GM21529 (cell line): Measurements from ENCODE around the gene DGLUCY.
"Not testable (repeated sequence)": the region's sequence is repeated elsewhere in the genome, so short reads cannot be mapped to it uniquely, and the experiment has no call there.

ENCODE experiments used
- ATAC-seq: cut with Tn5 transposase; IDR thresholded peaks from one replicate; pipeline ENCODE4 v1.9.1; 2021; ENCODE audit not compliant: unreplicated experiment

The DGLUCY gene

DNA sequence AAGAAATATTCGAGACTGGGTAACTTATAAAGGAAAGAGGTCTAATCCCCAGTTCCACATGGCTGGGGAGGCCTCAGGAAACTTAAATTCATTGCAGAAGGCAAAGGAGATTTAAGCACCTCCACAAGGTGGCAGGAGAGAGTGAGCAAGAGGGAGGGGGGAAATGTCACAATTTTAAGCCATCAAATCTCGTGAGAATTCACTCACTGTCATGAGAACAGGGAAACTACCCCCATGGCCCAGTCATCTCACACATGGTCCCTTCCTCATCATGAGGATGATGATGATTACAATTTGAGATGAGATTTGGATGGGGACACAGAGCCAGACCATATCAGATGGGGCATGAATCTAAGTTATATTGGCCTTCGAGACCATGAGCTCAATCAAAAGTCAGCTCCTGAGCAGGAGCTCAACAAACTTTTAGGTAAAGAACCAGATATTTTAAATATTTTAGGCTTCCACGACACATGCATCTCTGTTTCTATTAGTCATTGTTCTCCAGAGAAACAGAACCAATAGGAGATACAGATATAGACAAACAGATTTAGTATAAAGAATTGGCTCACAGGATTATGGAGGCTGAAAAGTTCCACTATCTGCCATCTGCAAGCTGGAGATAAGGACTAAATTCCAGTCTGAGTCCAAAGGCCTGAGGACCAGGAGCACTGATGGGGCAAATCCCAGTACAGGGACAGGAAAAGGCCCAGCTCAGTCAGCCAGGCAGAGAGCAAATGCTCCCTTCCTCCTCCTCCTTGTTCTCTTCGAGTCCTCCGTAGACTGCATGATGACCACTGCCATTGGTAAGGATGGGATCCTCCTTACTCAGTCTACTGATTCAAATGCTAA, 24.9 kb downstream of the DGLUCY start:
- no peak for ATAC-seq

GRCh38 chr14:91139776-91140175, 25.9 kb downstream of the DGLUCY start:
- no peak for ATAC-seq

DNA sequence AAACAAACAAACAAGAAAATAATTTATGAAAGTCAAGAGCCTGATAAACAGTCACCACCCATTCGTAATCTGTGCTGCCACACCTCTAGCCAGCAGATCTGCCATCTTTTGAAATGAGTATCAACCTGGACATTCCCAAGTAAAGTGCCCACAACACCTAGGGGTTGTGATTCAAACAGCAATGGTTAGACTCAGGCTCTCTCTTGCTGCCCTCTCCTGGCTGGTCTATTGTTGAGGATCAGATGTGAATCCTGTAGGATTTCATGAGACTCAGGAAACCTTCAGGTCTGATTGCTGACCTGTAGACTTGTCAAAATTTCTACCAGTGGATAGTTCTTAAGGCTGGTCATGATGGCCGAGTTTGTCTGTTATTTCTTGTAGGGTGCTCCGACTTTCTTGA, 26.8 kb downstream of the DGLUCY start:
- no peak for ATAC-seq

DNA sequence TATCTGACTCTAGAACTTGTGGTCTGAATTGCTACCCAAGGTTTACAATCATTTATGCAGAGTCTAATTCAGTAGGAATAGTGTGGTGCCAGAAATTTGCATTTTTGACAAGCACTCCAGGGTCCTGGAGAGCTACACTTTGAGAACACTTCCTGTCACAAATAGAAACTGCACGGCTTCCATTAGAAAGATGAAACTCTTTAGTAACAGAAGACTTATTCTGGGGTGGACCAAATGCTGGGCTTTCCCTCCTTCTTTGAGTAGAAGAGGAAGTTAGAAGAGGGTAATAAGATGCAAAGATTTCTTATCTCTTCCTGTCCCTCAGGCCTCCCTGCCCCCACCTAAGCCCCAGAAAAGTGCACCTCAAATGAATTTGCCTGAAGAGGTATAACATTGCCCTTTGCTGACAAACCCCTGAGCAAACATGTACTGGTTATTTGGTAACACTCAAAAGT, 28.4 kb downstream of the DGLUCY start:
- ATAC-seq = peak; percentile 94

GRCh38 chr14:91143862-91144261, 30.0 kb downstream of the DGLUCY start:
- no peak for ATAC-seq

- ATAC-seq = no peak
Measured at GRCh38 chr14:91144425-91145145, 30.7 kb downstream of the DGLUCY start.

DNA sequence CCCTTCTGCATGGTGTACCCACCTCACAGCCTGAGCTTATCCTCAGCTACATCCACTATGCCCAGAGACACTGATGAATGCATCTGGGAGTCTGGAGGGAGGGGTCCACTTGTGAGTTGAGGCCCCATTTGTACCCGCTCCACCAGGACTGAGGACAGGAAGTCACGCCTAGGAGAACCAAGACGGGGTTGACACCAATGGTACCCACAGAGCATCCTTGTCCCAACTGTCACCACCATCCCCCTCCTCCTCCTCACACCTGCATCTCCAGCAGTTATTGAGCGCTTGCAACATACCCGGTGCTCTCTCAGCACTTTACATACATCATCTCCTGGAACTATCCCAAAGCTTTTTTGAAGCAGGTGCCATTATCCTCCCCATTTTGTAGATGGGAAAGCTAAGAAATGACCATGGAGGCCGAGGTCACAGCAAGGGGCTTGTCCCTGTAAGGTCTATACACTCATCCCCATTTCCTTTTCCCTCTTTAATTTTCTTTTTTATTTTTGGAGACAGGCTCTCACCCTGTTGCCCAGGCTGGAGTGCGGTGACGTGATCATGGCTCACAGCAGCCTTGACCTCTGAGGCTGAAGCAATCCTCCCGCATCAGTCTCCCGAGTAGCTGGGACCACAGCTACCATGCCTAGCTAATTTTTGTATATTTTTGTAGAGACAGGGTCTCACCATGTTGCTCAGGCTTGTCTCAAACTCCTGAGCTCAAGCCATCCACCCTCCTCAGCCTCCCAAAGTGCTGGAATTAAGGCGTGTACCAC, 31.7 kb downstream of the DGLUCY start:
- ATAC-seq = no peak

GRCh38 chr14:91146661-91147060, 32.8 kb downstream of the DGLUCY start:
- ATAC-seq = no peak

GRCh38 chr14:91149462-91149861, 35.6 kb downstream of the DGLUCY start:
- ATAC-seq = no peak

DNA sequence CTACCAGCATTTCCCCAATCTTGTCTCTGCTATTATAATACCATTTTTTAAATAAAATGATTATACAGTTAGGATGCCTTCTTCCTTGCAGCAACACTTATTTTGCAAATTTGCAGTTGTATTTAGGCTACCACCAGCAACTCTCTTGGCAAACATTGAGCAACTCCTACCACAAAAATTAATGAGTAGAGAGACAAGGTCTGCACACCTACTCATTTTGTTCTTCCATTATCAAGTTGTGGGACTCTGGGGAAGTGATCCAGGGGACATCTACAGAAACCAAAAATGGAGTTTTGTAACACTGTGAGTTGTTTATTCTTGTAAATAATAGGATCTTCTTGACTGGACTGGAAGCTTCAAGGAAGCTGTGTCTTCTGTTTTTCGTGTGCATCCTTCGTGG, 38.6 kb downstream of the DGLUCY start:
- no peak for ATAC-seq

GRCh38 chr14:91153360-91153759, 39.5 kb downstream of the DGLUCY start:
- no peak for ATAC-seq

DNA sequence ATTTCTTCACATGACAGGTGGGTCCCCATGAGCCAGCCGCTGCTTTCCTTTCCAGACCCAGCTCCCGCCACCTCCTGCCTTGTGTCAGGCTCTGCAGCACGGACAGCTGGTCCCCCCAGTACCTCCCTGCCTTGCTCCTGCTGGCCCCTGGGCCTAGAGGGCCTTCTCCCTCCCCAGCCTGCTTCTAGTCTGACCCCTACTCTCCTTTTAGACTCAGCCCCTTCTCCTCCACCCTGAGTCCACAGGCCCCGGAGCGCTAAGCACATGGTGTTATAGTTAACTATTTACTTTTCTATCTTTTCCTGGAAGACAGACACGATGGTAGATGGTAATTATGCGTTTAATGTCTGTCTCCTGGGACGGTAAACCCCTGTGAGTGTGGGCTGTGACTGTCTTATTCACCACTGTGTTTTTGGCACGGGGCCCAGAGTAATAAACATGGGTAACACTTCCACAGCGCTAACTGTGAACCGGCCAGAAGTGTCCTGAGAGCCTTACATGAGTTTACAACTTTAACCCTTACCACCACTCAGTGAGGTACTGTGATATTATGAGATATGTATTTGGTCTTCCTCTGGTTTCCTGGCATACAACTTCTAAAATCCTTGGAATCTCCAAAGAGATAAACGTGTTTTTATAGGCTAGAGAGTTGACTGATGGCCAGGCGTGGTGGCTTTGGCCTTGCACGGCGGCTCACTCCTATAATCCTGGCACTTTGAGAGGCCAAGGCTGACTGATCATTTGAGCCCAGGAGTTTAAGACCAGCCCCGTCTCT, 41.2 kb downstream of the DGLUCY start:
- no peak for ATAC-seq

- ATAC-seq = no peak
Measured at GRCh38 chr14:91155626-91156089, 41.8 kb downstream of the DGLUCY start.

DNA sequence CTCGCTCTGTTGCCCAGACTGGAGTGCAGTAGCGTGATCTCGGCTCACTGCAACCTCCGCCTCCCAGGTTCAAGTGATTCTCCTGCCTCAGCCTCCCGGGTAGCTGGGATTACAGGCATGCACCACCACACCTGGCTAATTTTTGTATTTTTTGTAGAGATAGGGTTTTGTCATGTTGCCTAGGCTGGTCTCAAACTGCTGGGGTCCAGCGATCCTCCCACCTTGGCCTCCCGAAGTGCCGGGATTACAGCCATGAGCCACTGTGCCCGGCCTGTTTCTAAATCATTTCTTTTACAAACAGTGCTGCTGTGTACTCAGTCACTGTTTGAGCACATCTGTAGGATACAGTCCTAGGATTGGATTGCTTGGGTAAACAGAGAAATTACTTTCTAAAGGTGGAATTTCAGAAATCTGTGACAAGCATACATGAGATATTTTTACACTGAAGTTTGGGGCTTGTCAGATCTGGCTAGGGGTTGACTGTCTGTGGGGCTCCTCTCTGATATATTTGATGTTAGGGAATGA, 42.3 kb downstream of the DGLUCY start:
- ATAC-seq = not testable (repeated sequence)

GRCh38 chr14:91156877-91157276, 43.0 kb downstream of the DGLUCY start:
- not testable (repeated sequence) for ATAC-seq

- ATAC-seq = no peak
Measured at GRCh38 chr14:91158091-91158790, 44.4 kb downstream of the DGLUCY start.

DNA sequence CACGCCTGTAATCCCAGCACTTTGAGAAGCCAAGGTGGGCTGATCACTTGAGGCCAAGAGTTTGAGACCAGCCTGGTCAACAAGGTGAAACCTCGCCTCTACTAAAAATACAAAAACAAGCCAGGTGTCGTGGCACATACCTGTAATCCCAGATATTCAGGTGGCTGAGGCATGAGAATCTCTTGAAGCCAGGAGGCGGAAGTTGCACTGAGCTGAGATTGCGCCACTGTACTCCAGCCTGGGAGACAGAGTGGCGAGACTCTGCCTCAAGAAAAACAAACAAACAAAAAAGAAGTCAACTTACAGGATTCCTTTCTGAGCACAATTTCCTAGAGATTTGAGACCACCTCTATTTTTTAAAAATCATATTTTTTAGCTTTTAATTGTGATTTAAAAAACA, 45.3 kb downstream of the DGLUCY start:
- ATAC-seq = no peak

DNA sequence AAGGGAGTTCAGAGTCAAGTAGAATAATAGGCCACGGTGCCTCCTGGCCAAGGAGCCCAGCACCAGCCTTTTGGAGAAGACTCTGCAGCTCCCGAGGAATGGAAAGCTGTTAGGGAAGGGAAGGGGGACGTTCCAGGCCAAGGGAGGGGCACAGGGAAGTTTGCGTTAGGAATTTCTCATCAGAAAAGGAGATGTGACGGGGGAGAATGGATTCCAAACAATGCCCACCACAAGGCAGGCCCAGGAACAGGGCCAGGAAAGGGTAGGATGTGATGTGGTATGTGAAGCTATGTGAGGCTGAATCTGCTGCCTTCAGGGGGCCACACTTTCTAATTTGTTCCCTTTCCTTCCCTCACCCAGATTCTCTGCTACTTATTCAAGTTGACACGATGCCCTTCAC, 46.0 kb downstream of the DGLUCY start:
- no peak for ATAC-seq

GRCh38 chr14:91163316-91163715, 49.4 kb downstream of the DGLUCY start:
- ATAC-seq = no peak

DNA sequence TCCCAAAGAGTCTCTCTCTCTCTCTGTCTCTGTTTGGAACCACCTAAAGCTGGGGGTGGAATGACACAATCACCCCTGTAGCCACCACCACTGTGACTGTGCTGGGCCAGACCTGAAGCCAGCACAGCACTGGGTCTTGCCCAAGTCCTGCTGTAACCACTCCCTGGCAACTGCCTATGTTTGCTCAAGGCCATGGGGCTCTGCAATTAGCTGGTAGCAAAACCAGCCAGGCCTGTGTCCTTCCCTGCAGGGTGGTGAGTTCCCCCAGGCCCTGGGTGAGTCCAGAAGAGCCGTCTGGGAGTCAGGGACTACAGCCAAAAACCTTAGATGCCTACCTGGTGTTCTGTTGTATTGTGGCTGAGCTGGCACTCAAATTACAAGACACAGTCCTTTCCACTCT, 50.8 kb downstream of the DGLUCY start:
- ATAC-seq = no peak
